Endothelial cell of umbilical vein (primary cell): ENCODE measurements around the gene TMEM131. TPM values are rescaled to one million over a fixed set of nuclear protein-coding genes. Genes with fewer than 3 reads are reported as not detected.
"Not testable (repeated sequence)": the region's sequence is repeated elsewhere in the genome, so short reads cannot be mapped to it uniquely, and the experiment has no call there.

Source experiments
- BruUV-seq: library from RNA; stranded (reverse); fragments of 400-500 nt; replicated peaks from 2 replicates; lab custom pipeline; 2021; lab: Mats Ljungman, UMichigan
- CTCF ChIA-PET: fragments of 300-600, 350-600 bp; sonication (Branson Sonifier 250); formaldehyde crosslinking; loops from one replicate; lab custom pipeline; 2021; ENCODE audit warnings: antibody characterized with exemption, inconsistent platforms; lab: Charles Lee
- POLR2A ChIA-PET: fragments of 300-600, 350-600 bp; sonication (Branson Sonifier 250); formaldehyde crosslinking; loops from one replicate; lab custom pipeline; 2021; ENCODE audit warnings: antibody characterized with exemption, inconsistent platforms; lab: Charles Lee
- DNase-seq: peaks from one replicate; pipeline ENCODE4 v3.0.0-alpha.2; 2011; ENCODE audit warnings: low read depth, low spot score
- FAIRE-seq: peaks from 2 replicates; lab custom pipeline; 2011; peaks lifted over from hg19 to GRCh38; lab: Jason Lieb, UNC
- H2AFZ ChIP-seq: 2 replicates; pipeline ENCODE4 v1.6.0; 2012; ENCODE audit warnings: low read depth, low read length, control low read depth, inconsistent platforms
- H3K27ac ChIP-seq: 2 replicates; pipeline ENCODE4 v1.5.1; 2011; ENCODE audit warnings: low read depth, mild to moderate bottlenecking, control low read depth, low read length, moderate library complexity; ENCODE audit not compliant: insufficient read depth
- H3K27me3 ChIP-seq, 2 experiments: 2 replicates each; pipeline versions ENCODE4 v1.6.0 to v1.6.1; 2011; ENCODE audit warnings: low read length in 2 of 2, mixed read lengths in 1 of 2; ENCODE audit not compliant: control insufficient read depth in 2 of 2, insufficient read depth in 2 of 2
- H3K36me3 ChIP-seq, 2 experiments: 2 replicates in 1 of 2; 3 replicates in 1 of 2; pipeline ENCODE4 v1.5.1; 2011; ENCODE audit warnings: low read length in 2 of 2, mild to moderate bottlenecking in 1 of 2, moderate library complexity in 1 of 2; ENCODE audit not compliant: control insufficient read depth in 2 of 2, insufficient read depth in 2 of 2; ENCODE audit errors: extremely low read depth in 1 of 2
- H3K4me1 ChIP-seq: 3 replicates; pipeline ENCODE4 v1.5.1; 2011; ENCODE audit warnings: mild to moderate bottlenecking, low read length; ENCODE audit not compliant: control insufficient read depth, insufficient read depth; ENCODE audit errors: extremely low read depth
- H3K4me2 ChIP-seq: 2 replicates; pipeline ENCODE4 v1.6.1; 2011; ENCODE audit warnings: low read length, control low read depth, mixed read lengths; ENCODE audit not compliant: insufficient read depth
- H3K4me3 ChIP-seq, 3 experiments: fragments of 200-600 bp in 1 of 3; sonication (generic), shearing (Covaris generic) in 1 of 3; replicated peaks in 1 of 3; 2 replicates each; pipeline ENCODE4 v1.5.1; 2011 to 2016; ENCODE audit warnings: control low read depth in 3 of 3, low read length in 3 of 3, mild to moderate bottlenecking in 2 of 3, inconsistent platforms in 1 of 3, low read depth in 1 of 3, moderate library complexity in 1 of 3; ENCODE audit not compliant: insufficient read depth in 1 of 3
- H3K79me2 ChIP-seq: 2 replicates; pipeline ENCODE4 v1.6.0; 2012; ENCODE audit warnings: low read length, inconsistent platforms; ENCODE audit not compliant: control insufficient read depth, insufficient read depth
- H3K9ac ChIP-seq: replicated peaks from 2 replicates; pipeline ENCODE3; 2011; ENCODE audit warnings: low read length, control low read depth; ENCODE audit not compliant: insufficient read depth; ENCODE audit errors: extremely low read depth
- H3K9me1 ChIP-seq: replicated peaks from 3 replicates; pipeline ENCODE4 v1.6.0; 2011; ENCODE audit warnings: mild to moderate bottlenecking, low read length; ENCODE audit not compliant: control insufficient read depth, insufficient read depth; ENCODE audit errors: extremely low read depth
- H3K9me3 ChIP-seq: replicated peaks from 2 replicates; pipeline ENCODE4 v1.5.1; 2012; ENCODE audit warnings: low read length, inconsistent platforms; ENCODE audit not compliant: control insufficient read depth, insufficient read depth
- H4K20me1 ChIP-seq: replicated peaks from 2 replicates; pipeline ENCODE3; 2011; ENCODE audit warnings: mild to moderate bottlenecking, low read length; ENCODE audit not compliant: control insufficient read depth, insufficient read depth; ENCODE audit errors: extremely low read depth
- EZH2 ChIP-seq: IDR thresholded peaks from 2 replicates; pipeline ENCODE4 v1.6.1; 2012; ENCODE audit warnings: borderline replicate concordance, low read depth, mild to moderate bottlenecking, moderate library complexity, low read length, inconsistent platforms; ENCODE audit not compliant: severe bottlenecking
- FOS ChIP-seq: IDR thresholded peaks from 2 replicates; pipeline ENCODE4 v1.6.1; 2011; ENCODE audit warnings: mild to moderate bottlenecking, low read length, moderate library complexity, borderline replicate concordance; ENCODE audit not compliant: insufficient read depth
- GATA2 ChIP-seq: IDR thresholded peaks from 2 replicates; pipeline ENCODE4 v1.7.0; 2011; ENCODE audit warnings: low read depth, mild to moderate bottlenecking, moderate library complexity, mixed read lengths, low read length; ENCODE audit not compliant: insufficient read length, insufficient read depth
- JUN ChIP-seq: IDR thresholded peaks from 2 replicates; pipeline ENCODE4 v1.6.1; 2011; ENCODE audit warnings: borderline replicate concordance, low read depth; ENCODE audit not compliant: insufficient read length, insufficient read depth
- MYC ChIP-seq: IDR thresholded peaks from one replicate; pipeline ENCODE4 v1.6.1; 2011; ENCODE audit warnings: mild to moderate bottlenecking, low read depth, low read length
- POLR2A ChIP-seq: IDR thresholded peaks from 2 replicates; pipeline ENCODE4 v1.6.1; 2012; ENCODE audit warnings: low read depth, mild to moderate bottlenecking, control low read depth, low read length
- POLR2AphosphoS5 ChIP-seq: IDR thresholded peaks from 2 replicates; pipeline ENCODE4 v1.6.1; 2012; ENCODE audit warnings: low read depth, mild to moderate bottlenecking, control low read depth, low read length, moderate library complexity; ENCODE audit not compliant: insufficient read depth
- dilution Hi-C: fragments of 300-500 bp; cut with MboI; formaldehyde crosslinking; loops from one replicate; pipeline ENCODE4 v1.15.0; 2019; ENCODE audit warnings: low sequenced_read_pairs; ENCODE audit not compliant: extremely low pct_ligation_motif_present
- intact Hi-C: fragments of 100-400 bp; cut with micrococcal nuclease; formaldehyde crosslinking; loops from one replicate; pipeline ENCODE4 v1.10.0; 2022
- polyA plus RNA-seq, 4 experiments: library from polyadenylated mRNA; depleted of rRNA in 3 of 4; stranded (reverse) in 3 of 4; unstranded in 1 of 4; fragments of >200 nt; gene quantifications; 2 replicates each; pipeline versions ENCODE4 v1.2.1 to v1.2.3, GENCODE V29; 2011 to 2012; ENCODE audit warnings: missing spikeins in 1 of 4
- total RNA-seq: library from RNA; stranded (reverse); gene quantifications from 2 replicates; pipeline ENCODE4 v1.2.3, GENCODE V29; 2021
- TF ChIP-seq, protein P1 (sequence below): IDR thresholded peaks from 2 replicates; pipeline ENCODE4 v1.6.1; 2011; ENCODE audit not compliant: insufficient read depth, insufficient read length
- TF ChIP-seq, protein P2 (sequence below), 2 donors: IDR thresholded peaks; 1 replicate in 1 of 2; 2 replicates in 1 of 2; pipeline ENCODE4 v1.5.1; 2011; ENCODE audit warnings: low read length in 2 of 2, mild to moderate bottlenecking in 2 of 2, moderate library complexity in 2 of 2, control low read depth in 1 of 2, inconsistent platforms in 1 of 2, low read depth in 1 of 2; ENCODE audit not compliant: insufficient read depth in 1 of 2; ENCODE audit errors: extremely low read depth in 1 of 2

Gene TMEM131
- total and polyA plus RNA-seq, 2 donors (not counting 3 experiments of a cell fraction or from before 2014, with no cell fraction given), result 12.2 to 28.6 TPM

DNA sequence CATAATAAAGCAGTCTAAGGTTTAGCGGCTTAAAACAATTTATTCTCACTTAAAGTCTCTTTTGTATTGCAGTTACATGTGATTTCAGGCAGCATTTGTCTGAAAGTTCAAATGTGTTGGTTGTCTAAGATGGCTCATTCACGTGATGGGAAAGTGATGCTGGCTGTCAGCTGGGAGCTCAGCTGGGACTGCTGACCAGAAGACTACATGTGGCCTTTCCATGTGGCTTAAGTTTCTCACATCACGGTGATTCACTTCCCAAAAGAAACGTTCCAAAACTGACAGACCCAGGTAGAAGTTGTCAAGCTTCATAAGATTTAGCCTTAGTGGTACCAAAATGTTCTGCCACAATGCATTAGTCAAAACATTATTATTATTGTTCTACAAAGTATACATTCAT is 76.9 kb downstream of the TMEM131 start:
- Histone ChIP-seq H4K20me1 (peaks cover 2% of the 10 kb centered on the region), H3K79me2 (peaks cover 5% of the 10 kb centered on the region), H3K9me1 (no peaks in the 10 kb centered on the region), H3K36me3 (no peaks in the 10 kb centered on the region), H3K27ac (no peak overlapping the region), H3K9ac (no peak overlapping the region), H2AFZ (no peak overlapping the region), H3K27me3 (no peaks in the 10 kb centered on the region), H3K4me2 (no peak overlapping the region), H3K4me1 (no peaks in the 10 kb centered on the region), H3K4me3 (no peak overlapping the region), H3K9me3 (no peaks in the 10 kb centered on the region)
- DNase-seq, result no peak
- ChIA-PET POLR2A (no interaction called here), CTCF (interaction anchor here (1.2 kb wide), 1 partner anchor 326 kb away, joined by 3 read pairs; no protein-coding TSS in a partner anchor)
- dilution Hi-C loops (no loop called here), intact Hi-C loops (no loop called here)
- no peak for FAIRE-seq
- no TSS peak for BruUV-seq
- TF ChIP-seq GATA2 (no peak), POLR2AphosphoS5 (no peak), JUN (no peak), EZH2 (no peak), FOS (no peak), POLR2A (no peak), MYC (no peak)
- TF ChIP-seq, protein P1, sequence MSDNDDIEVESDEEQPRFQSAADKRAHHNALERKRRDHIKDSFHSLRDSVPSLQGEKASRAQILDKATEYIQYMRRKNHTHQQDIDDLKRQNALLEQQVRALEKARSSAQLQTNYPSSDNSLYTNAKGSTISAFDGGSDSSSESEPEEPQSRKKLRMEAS, result no peak
- TF ChIP-seq, protein P2, sequence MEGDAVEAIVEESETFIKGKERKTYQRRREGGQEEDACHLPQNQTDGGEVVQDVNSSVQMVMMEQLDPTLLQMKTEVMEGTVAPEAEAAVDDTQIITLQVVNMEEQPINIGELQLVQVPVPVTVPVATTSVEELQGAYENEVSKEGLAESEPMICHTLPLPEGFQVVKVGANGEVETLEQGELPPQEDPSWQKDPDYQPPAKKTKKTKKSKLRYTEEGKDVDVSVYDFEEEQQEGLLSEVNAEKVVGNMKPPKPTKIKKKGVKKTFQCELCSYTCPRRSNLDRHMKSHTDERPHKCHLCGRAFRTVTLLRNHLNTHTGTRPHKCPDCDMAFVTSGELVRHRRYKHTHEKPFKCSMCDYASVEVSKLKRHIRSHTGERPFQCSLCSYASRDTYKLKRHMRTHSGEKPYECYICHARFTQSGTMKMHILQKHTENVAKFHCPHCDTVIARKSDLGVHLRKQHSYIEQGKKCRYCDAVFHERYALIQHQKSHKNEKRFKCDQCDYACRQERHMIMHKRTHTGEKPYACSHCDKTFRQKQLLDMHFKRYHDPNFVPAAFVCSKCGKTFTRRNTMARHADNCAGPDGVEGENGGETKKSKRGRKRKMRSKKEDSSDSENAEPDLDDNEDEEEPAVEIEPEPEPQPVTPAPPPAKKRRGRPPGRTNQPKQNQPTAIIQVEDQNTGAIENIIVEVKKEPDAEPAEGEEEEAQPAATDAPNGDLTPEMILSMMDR (IDR thresholded peaks at IDR 0.05; ENCODE audit: extremely low read depth in 1 of 2, insufficient read depth in 1 of 2, low read depth in 1 of 2, low read length in 2 of 2), result no peak

DNA sequence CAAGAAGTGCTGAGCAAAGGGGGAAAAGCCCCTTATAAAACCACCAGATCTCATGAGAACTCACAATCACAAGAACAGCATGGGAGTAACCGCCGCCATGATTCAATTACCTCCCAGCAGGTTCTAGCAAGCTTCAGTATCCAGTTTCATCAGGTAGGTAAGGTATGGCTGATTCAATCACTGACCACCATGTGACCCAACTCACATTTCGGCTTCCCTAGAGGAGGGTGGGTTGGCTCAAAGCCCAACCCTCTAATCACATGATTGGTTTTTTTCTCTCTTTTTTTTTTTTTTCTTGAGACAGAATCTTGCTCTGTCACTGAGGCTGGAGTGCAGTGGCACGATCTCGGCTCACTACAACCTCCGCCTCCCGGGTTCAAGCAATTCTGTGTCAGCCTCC is 78.1 kb downstream of the TMEM131 start:
- H3K9me1 ChIP-seq, CTCF ChIA-PET, H3K4me3 ChIP-seq, BruUV-seq, H3K79me2 ChIP-seq, H3K36me3 ChIP-seq, H3K4me2 ChIP-seq, POLR2A ChIA-PET, H3K9ac ChIP-seq, H3K27me3 ChIP-seq, FAIRE-seq, H3K9me3 ChIP-seq, H2AFZ ChIP-seq, dilution Hi-C loops, intact Hi-C loops, H3K27ac ChIP-seq, DNase-seq, H4K20me1 ChIP-seq, H3K4me1 ChIP-seq: not testable (repeated sequence)
